Measurements from ENCODE around the gene B4GALNT4.
"Not testable (repeated sequence)": the region's sequence is repeated elsewhere in the genome, so short reads cannot be mapped to it uniquely, and the experiment has no call there.

Gene B4GALNT4

GRCh38 chr11:381501-382072 is 12.3 kb downstream of the B4GALNT4 start:
- H3K4me1 Mint-ChIP-seq (ENCODE audit: low read depth), result no peaks in the 10 kb centered on the region
- H3K9me3 Mint-ChIP-seq, result peaks cover 7% of the 10 kb centered on the region
- no peak overlapping the region for H3K4me3 Mint-ChIP-seq
- H3K27me3 Mint-ChIP-seq, result peaks cover 24% of the 10 kb centered on the region
- intact Hi-C loops (cut with micrococcal nuclease), result no loop called here
- no peaks in the 10 kb centered on the region for H3K36me3 Mint-ChIP-seq (ENCODE audit: low read depth)
- no peak overlapping the region for H3K27ac Mint-ChIP-seq

DNA sequence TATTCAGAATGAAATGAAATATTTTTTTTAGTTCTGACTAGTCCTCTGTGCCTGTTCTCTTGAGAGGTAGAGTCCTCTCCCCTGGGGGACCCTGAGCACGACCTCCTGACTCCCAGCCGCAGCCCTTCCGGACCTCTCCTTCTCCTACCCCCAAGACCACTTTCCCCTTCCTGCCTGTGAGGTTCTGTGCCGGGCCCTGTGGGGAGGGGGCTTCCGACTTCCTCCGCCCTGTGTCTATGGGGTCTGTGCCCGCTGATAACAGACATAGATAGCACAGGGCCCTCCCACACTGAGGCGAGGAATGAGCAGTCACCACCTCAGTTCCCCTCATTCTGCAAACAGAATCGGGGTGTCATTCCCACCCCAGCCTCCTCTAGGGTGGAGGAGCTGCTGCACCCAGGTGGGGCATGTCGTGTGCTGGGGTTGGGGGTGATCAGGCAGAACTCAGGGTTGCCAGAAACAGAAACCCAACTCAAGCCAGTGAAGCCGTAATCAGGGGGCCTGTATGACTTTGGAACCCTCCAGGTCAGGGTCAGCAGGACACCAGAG is 12.9 kb downstream of the B4GALNT4 start:
- Mint-ChIP-seq H3K4me1 (ENCODE audit: low read depth) (no peaks in the 10 kb centered on the region), H3K9me3 (peaks cover 12% of the 10 kb centered on the region), H3K36me3 (ENCODE audit: low read depth) (no peaks in the 10 kb centered on the region), H3K4me3 (no peak overlapping the region), H3K27ac (no peak overlapping the region), H3K27me3 (peaks cover 24% of the 10 kb centered on the region)
- intact Hi-C loops (cut with micrococcal nuclease), result no loop called here

DNA sequence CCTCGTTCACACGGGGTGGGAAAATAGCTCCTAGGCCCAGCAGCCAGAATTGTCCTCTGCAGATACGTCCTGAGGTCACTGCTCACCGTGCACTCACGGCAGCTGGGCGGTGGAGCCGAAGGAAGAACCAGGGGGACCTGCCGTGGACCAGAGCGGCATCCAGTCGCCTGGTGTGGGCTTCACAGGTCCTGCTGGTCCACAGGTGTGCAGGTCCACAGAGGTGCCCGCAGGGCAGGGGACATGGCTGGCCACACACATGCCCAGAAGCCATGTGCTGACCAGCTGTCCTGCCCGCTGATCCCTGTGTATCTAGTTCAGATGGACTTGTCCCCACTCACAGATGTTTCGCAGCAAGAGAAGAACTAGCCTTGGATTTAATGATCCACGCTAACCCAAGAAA is 14.1 kb downstream of the B4GALNT4 start:
- Mint-ChIP-seq H3K9me3 (peaks cover 13% of the 10 kb centered on the region), H3K36me3 (ENCODE audit: low read depth) (no peaks in the 10 kb centered on the region), H3K4me3 (no peak overlapping the region), H3K4me1 (ENCODE audit: low read depth) (no peaks in the 10 kb centered on the region), H3K27ac (no peak overlapping the region), H3K27me3 (peaks cover 24% of the 10 kb centered on the region)
- intact Hi-C loops (cut with micrococcal nuclease), result no loop called here

- no peak overlapping the region for H3K27ac Mint-ChIP-seq
- H3K27me3 Mint-ChIP-seq, result peaks cover 25% of the 10 kb centered on the region
- no peaks in the 10 kb centered on the region for H3K36me3 Mint-ChIP-seq (ENCODE audit: low read depth)
- peaks cover 13% of the 10 kb centered on the region for H3K9me3 Mint-ChIP-seq
- H3K4me3 Mint-ChIP-seq, result no peak overlapping the region
- no peaks in the 10 kb centered on the region for H3K4me1 Mint-ChIP-seq (ENCODE audit: low read depth)
- intact Hi-C loops (cut with micrococcal nuclease), result no loop called here
Observed at GRCh38 chr11:384511-384910, 15.2 kb downstream of the B4GALNT4 start.

GRCh38 chr11:385594-386351 is 16.5 kb downstream of the B4GALNT4 start:
- Mint-ChIP-seq H3K27me3 (peaks cover 25% of the 10 kb centered on the region), H3K4me1 (ENCODE audit: low read depth) (no peaks in the 10 kb centered on the region), H3K4me3 (no peak overlapping the region), H3K9me3 (peaks cover 13% of the 10 kb centered on the region), H3K27ac (no peak overlapping the region), H3K36me3 (ENCODE audit: low read depth) (no peaks in the 10 kb centered on the region)
- intact Hi-C loops (cut with micrococcal nuclease), result no loop called here

DNA sequence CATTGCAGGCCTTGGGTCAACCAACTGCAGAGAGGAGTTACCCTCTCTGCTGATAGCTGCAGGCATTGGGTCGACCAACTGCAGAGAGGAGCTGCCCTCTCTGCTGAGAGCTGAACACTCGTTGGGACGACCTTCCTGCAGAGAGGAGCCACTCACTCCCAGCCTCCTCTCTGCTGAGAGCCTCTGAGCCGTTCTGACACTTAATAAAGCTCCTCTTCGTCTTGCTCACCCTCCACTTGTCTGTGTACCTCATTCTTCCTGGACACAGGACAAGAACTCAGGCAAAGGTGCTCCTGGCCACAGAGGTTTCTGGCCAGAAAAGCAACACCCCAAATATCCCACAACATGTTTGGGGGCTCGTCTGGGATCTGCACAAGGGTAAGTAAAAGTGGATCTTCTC is 17.2 kb downstream of the B4GALNT4 start:
- no peak overlapping the region for H3K4me3 Mint-ChIP-seq
- peaks cover 27% of the 10 kb centered on the region for H3K27me3 Mint-ChIP-seq
- intact Hi-C loops (cut with micrococcal nuclease), result no loop called here
- H3K36me3 Mint-ChIP-seq (ENCODE audit: low read depth), result no peaks in the 10 kb centered on the region
- peaks cover 4% of the 10 kb centered on the region for H3K4me1 Mint-ChIP-seq (ENCODE audit: low read depth)
- peaks cover 13% of the 10 kb centered on the region for H3K9me3 Mint-ChIP-seq
- H3K27ac Mint-ChIP-seq, result no peak overlapping the region

GRCh38 chr11:387193-387793 is 18.0 kb downstream of the B4GALNT4 start:
- Mint-ChIP-seq H3K4me1 (ENCODE audit: low read depth) (peaks cover 5% of the 10 kb centered on the region), H3K9me3 (peaks cover 13% of the 10 kb centered on the region), H3K36me3 (ENCODE audit: low read depth) (no peaks in the 10 kb centered on the region), H3K27me3 (peaks cover 24% of the 10 kb centered on the region), H3K4me3 (no peak overlapping the region), H3K27ac (no peak overlapping the region)
- intact Hi-C loops (cut with micrococcal nuclease), result no loop called here

GRCh38 chr11:389369-389768 is 20.1 kb downstream of the B4GALNT4 start:
- H3K4me3 Mint-ChIP-seq; H3K36me3 Mint-ChIP-seq (ENCODE audit: low read depth); H3K4me1 Mint-ChIP-seq (ENCODE audit: low read depth); intact Hi-C loops (cut with micrococcal nuclease); H3K27ac Mint-ChIP-seq: not testable (repeated sequence)
- Mint-ChIP-seq H3K27me3 (peaks cover 17% of the 10 kb centered on the region), H3K9me3 (peaks cover 13% of the 10 kb centered on the region)

DNA sequence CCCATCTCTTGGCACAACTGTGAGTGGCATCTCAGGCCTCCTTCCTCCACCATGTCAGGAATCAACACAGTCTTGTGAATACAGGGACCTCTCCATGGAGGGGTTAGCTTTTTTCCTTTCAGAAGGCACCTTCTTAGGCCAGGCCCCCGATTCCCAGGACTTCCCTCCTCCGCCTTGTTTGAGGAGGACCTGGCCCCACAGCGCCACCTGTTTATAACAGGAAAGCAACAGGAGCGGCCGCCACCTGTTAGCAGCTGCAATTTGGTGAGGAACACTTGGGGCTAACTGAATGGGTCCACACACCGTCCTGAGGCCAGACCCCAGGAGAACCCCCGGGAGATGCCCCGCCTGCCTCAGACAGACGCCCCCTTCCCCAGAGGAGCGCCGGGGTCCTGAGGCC is 20.9 kb downstream of the B4GALNT4 start:
- Mint-ChIP-seq H3K36me3 (ENCODE audit: low read depth) (no peaks in the 10 kb centered on the region), H3K4me3 (no peak overlapping the region), H3K4me1 (ENCODE audit: low read depth) (peaks cover 5% of the 10 kb centered on the region), H3K27ac (no peak overlapping the region), H3K27me3 (peaks cover 20% of the 10 kb centered on the region), H3K9me3 (peaks cover 13% of the 10 kb centered on the region)
- intact Hi-C loops (cut with micrococcal nuclease), result no loop called here

GRCh38 chr11:391117-392017 is 22.1 kb downstream of the B4GALNT4 start:
- Mint-ChIP-seq H3K4me1 (ENCODE audit: low read depth) (peaks cover 5% of the 10 kb centered on the region), H3K9me3 (peaks cover 9% of the 10 kb centered on the region), H3K27ac (no peak overlapping the region), H3K27me3 (peaks cover 25% of the 10 kb centered on the region), H3K36me3 (ENCODE audit: low read depth) (no peaks in the 10 kb centered on the region), H3K4me3 (no peak overlapping the region)
- intact Hi-C loops (cut with micrococcal nuclease), result no loop called here

GRCh38 chr11:392102-392777 is 22.9 kb downstream of the B4GALNT4 start:
- H3K9me3 Mint-ChIP-seq, result peaks cover under 1% of the 10 kb centered on the region
- H3K27ac Mint-ChIP-seq, result no peak overlapping the region
- intact Hi-C loops (cut with micrococcal nuclease), result no loop called here
- H3K27me3 Mint-ChIP-seq, result peaks cover 32% of the 10 kb centered on the region
- peaks cover 6% of the 10 kb centered on the region for H3K4me1 Mint-ChIP-seq (ENCODE audit: low read depth)
- H3K4me3 Mint-ChIP-seq, result no peak overlapping the region
- no peaks in the 10 kb centered on the region for H3K36me3 Mint-ChIP-seq (ENCODE audit: low read depth)

DNA sequence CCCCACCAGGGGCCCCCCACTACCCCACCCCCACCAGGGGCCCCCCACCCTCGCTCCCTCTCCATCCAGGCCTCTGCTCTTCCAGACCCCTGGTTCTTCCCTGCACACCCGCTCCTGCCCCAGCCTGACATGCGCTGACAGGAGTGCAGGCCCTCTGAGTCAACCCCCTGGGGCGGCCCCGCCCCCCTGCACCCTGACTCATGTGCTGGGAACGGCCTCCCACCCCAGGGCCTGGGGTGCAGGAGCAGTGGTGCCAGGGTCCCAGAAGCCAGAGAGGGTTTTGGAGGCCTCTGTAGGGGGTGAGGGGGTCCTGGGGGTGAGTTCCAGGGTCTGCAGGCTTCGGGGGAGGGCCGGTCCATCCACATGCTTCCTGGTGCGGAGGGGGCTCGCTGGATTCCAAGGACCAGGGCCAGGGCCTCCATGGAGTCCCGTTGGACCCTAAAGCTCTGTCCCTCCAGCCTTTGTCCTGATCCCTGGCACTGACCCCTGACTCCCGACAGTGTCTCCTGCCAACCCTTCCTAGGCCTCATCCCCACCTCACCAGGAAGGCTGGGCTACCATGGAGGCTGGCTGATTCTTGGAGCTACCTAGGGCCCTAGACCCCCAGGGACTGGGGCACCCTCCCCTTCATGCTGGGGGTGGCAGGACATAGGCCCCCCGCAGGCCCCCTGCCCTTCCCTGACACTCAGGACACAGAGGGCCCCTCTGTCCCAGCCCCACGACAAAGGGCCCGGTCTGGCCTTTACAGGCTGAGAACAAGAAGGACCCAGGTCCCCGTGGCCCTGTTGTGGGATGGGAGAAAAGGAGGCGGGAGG is 24.1 kb downstream of the B4GALNT4 start:
- intact Hi-C loops (cut with micrococcal nuclease), result no loop called here
- no peak overlapping the region for H3K27ac Mint-ChIP-seq
- peaks cover 29% of the 10 kb centered on the region for H3K27me3 Mint-ChIP-seq

More for the DNA sequence above, 24.1 kb downstream of the B4GALNT4 start:
- Mint-ChIP-seq H3K4me3 (no peak overlapping the region), H3K36me3 (ENCODE audit: low read depth) (no peaks in the 10 kb centered on the region), H3K9me3 (peaks cover 1% of the 10 kb centered on the region), H3K4me1 (ENCODE audit: low read depth) (peaks cover 12% of the 10 kb centered on the region)

Data from dendritic cell treated with granulocyte-macrophage colony-stimulating factor and Interleukin-4, amounts not matched to agents 40 ng/mL and 50 ng/mL, for 4 days (primary cell).